Gastrocnemius medialis (tissue), 4 donors: ENCODE results near the gene UMAD1. TPM values are rescaled to one million over a fixed set of nuclear protein-coding genes. Genes with fewer than 3 reads are reported as not detected.

Source experiments
- ATAC-seq, 2 donors: fragments of 150-250 bp; one replicate each; pipeline ENCODE4 v1.9.1; 2016
- DNase-seq, 2 donors: peaks; one replicate each; pipeline ENCODE4 v3.0.0-alpha.2; 2019
- H3K27ac ChIP-seq, 4 donors: fragments of 200-600 bp; sonication (generic); 1 replicate in 1 of 4; 2 replicates in 3 of 4; pipeline ENCODE4 v1.5.1; 2016 to 2018; ENCODE audit warnings: mild to moderate bottlenecking in 2 of 4, moderate library complexity in 1 of 4
- H3K27me3 ChIP-seq, 3 donors: fragments of 200-600 bp; sonication (generic) in 2 of 3; 1 replicate in 1 of 3; 2 replicates in 2 of 3; pipeline versions ENCODE4 v1.5.1 to v1.6.0; 2016 to 2019; ENCODE audit warnings: mild to moderate bottlenecking in 1 of 3, moderate library complexity in 1 of 3
- H3K36me3 ChIP-seq, 2 donors: fragments of 200-600 bp; sonication (generic) in 1 of 2; one replicate each; pipeline ENCODE4 v1.5.1; 2017 to 2018
- H3K4me1 ChIP-seq, 2 donors: fragments of 200-600 bp; sonication (generic) in 1 of 2; one replicate each; pipeline ENCODE4 v1.5.1; 2016 to 2017; ENCODE audit warnings: mild to moderate bottlenecking in 2 of 2
- H3K4me3 ChIP-seq, 4 donors: fragments of 200-600 bp; sonication (generic) in 3 of 4; 1 replicate in 1 of 4; 2 replicates in 3 of 4; pipeline ENCODE4 v1.5.1; 2016 to 2019; ENCODE audit warnings: mild to moderate bottlenecking in 2 of 4
- H3K9me3 ChIP-seq, 3 donors: fragments of 200-600 bp; sonication (generic) in 2 of 3; 1 replicate in 1 of 3; 2 replicates in 2 of 3; pipeline ENCODE4 v1.5.1; 2016 to 2019
- POLR2A ChIP-seq, 2 donors: fragments of 450-650 bp; IDR thresholded peaks; one replicate each; pipeline ENCODE4 v1.6.1; 2017; ENCODE audit warnings: antibody characterized with exemption in 2 of 2, mild to moderate bottlenecking in 2 of 2, moderate library complexity in 2 of 2
- in situ Hi-C, 4 donors: fragments of 200-750 bp; cut with MboI; loops; one replicate each; pipeline versions ENCODE4 v1.15.0 to v1.8.0; 2017; ENCODE audit warnings: low sequenced_read_pairs in 4 of 4
- intact Hi-C: fragments of 100-400 bp; cut with DNase I; formaldehyde crosslinking; loops from one replicate; pipeline ENCODE4 v1.15.1; 2023; ENCODE audit warnings: low total_unique reads
- total RNA-seq, 4 donors: library from RNA; depleted of rRNA; stranded (reverse); fragments of >200 nt; gene quantifications; one replicate each; pipeline versions ENCODE4 v1.1.0 to v1.2.3, GENCODE V29; 2016
- TF ChIP-seq, protein P1 (sequence below), 5 experiments: fragments of 450-650 bp in 3 of 5; fragments of 200-600 bp in 2 of 5; sonication (generic) in 2 of 5; IDR thresholded peaks in 4 of 5; conservative IDR thresholded peaks in 1 of 5; 1 replicate in 4 of 5; 2 replicates in 1 of 5; pipeline ENCODE4 v1.5.1; 2016 to 2019; ENCODE audit warnings: antibody characterized with exemption in 5 of 5, mild to moderate bottlenecking in 3 of 5, moderate library complexity in 3 of 5

UMAD1 gene
- total RNA-seq, 4 donors from 2014 or later: 10.2 to 16.0 (median 11.1) TPM

DNA sequence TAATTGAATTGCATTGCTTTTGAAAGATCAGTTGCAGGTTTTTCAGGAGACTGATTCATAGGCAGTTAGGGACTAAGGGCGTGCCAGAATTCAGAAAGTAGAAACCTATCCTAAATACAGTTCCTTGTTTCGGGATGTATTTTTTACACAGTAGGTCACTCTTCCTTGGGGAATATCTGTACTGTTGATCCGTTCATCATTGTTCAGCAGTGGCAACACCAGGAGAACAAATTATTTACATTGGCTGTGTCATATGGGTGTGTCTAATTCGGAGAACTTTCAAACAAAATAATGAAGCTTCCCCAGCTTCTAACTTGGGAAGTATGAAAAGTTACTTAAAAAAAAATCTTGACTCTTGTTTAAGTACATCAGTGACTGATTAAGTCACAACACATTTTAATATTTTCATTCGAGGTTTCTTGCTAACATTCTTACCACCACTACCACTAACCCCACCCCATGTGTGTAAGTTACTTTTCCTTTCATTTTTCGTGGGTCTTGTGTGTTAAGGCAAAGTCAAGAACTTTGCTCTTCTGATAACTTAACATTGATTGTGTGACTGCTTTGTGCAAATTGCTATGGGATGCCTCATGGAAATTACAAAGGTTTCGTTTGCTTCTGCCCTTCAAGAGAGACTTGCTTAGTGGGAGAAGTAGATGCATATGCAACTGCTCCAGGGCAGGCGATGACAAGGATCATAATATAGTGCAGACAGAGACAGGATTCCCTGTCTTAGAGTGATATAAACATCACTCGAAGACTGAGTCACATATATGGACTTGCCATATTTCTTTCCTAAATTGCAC, 121.6 kb downstream of the UMAD1 start:
- TF ChIP-seq, protein P1, sequence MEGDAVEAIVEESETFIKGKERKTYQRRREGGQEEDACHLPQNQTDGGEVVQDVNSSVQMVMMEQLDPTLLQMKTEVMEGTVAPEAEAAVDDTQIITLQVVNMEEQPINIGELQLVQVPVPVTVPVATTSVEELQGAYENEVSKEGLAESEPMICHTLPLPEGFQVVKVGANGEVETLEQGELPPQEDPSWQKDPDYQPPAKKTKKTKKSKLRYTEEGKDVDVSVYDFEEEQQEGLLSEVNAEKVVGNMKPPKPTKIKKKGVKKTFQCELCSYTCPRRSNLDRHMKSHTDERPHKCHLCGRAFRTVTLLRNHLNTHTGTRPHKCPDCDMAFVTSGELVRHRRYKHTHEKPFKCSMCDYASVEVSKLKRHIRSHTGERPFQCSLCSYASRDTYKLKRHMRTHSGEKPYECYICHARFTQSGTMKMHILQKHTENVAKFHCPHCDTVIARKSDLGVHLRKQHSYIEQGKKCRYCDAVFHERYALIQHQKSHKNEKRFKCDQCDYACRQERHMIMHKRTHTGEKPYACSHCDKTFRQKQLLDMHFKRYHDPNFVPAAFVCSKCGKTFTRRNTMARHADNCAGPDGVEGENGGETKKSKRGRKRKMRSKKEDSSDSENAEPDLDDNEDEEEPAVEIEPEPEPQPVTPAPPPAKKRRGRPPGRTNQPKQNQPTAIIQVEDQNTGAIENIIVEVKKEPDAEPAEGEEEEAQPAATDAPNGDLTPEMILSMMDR (IDR thresholded peaks at IDR 0.05 in 4 of 5, conservative IDR thresholded peaks at IDR 0.05 in 1 of 5): no peak
- TF ChIP-seq POLR2A (IDR thresholded peaks at IDR 0.05): no peak
- in situ Hi-C loops: loop anchor here in 2 of 4 donors (10.0 to 25.0 kb wide), 3 partner anchors 337 to 453 kb away; no protein-coding TSS in a partner anchor
- ATAC-seq: peak; percentile 41 to 45
- no peaks in the 10 kb centered on the region for H3K9me3 ChIP-seq
- peak overlapping the region; percentile 32 to 50 (median 40) for H3K4me3 ChIP-seq
- H3K27me3 ChIP-seq: no peaks in the 10 kb centered on the region
- intact Hi-C loops: loop anchor here (1.0 to 5.0 kb wide), 2 partner anchors 81 to 455 kb away; no protein-coding TSS in a partner anchor
- no peak for DNase-seq
- H3K27ac ChIP-seq: peak overlapping the region; percentile 21 to 70 (median 58)
- H3K36me3 ChIP-seq: no peaks in the 10 kb centered on the region
- peaks cover 9 to 14% of the 10 kb centered on the region in 2 donors for H3K4me1 ChIP-seq

DNA sequence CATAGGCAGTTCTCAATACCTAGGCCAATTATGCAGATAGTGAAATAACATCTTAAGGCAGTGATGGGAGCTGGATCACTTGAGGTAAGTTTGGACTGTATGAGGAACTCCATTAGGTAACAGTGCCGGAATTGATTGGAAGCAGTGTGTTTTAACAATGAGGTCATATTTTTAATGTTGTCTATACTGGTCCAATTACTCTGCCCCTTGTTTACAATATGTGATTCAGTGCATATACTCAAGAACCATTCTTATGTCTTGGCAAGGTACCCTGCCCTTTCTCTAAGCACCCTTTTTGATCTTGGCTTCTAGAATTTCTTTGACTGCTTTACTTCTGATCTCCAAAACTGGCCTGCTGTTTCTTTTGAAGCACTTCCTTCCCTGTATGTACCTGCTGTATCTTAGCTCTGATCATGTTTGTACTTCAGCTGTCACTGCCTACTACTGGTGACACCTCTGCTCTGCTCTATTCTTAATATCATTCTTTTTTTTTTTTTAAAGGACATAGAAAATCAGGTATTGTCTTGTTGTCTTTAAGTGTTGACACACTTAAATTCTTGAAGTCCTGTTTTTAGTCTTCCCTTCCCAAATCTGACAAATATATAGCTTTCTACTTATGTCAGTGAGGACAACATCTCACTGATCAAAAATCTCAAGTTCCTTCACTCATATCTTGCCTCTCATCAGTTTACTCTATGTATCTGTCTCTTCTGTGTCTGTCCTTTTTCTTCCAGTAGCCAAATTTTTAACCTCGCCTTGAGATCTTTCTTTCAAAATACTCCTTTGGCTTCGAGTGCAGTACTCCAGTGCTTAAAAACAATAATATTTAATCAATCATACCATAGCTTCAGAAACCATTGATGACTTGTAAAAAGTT, 124.2 kb downstream of the UMAD1 start:
- intact Hi-C loops: loop anchor here (5.0 kb wide), 1 partner anchor 453 kb away; no protein-coding TSS in a partner anchor
- DNase-seq (no peak), ATAC-seq (no peak)
- in situ Hi-C loops: loop anchor here in 2 of 4 donors (10.0 to 25.0 kb wide), 3 partner anchors 340 to 450 kb away; no protein-coding TSS in a partner anchor
- H3K4me3 ChIP-seq: no peak overlapping the region
- no peak overlapping the region for H3K27ac ChIP-seq
- H3K4me1 ChIP-seq: peaks cover 9 to 14% of the 10 kb centered on the region in 2 donors
- TF ChIP-seq, protein P1 (IDR thresholded peaks at IDR 0.05 in 4 of 5, conservative IDR thresholded peaks at IDR 0.05 in 1 of 5): no peak
- no peak for TF ChIP-seq POLR2A (IDR thresholded peaks at IDR 0.05)
- no peaks in the 10 kb centered on the region for H3K9me3 ChIP-seq
- H3K27me3 ChIP-seq: no peaks in the 10 kb centered on the region
- H3K36me3 ChIP-seq: no peaks in the 10 kb centered on the region

DNA sequence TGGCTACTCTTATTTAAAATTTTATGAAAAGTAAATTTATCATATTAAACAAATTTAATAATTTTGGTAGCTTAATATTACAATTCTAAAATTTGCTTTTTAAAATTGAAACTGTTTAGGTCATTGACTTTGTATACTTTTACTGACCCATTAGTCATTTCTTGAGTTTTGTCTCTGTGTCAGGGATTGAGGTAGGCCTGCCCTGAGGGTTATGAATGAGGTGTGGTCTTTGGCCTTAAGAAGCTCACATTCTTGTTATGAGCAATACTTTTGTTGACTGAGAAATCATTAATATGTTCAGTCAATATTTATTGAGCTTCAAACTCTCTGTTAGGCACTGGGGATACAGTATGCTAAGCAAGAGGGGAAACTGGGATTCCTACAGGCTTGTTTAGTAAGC, 124.9 kb downstream of the UMAD1 start:
- H3K4me3 ChIP-seq: no peak overlapping the region
- intact Hi-C loops: no loop called here
- no peaks in the 10 kb centered on the region for H3K9me3 ChIP-seq
- H3K36me3 ChIP-seq: no peaks in the 10 kb centered on the region
- H3K27me3 ChIP-seq: no peaks in the 10 kb centered on the region
- DNase-seq: no peak
- TF ChIP-seq, protein P1 (IDR thresholded peaks at IDR 0.05 in 4 of 5, conservative IDR thresholded peaks at IDR 0.05 in 1 of 5): no peak
- TF ChIP-seq POLR2A (IDR thresholded peaks at IDR 0.05): no peak
- in situ Hi-C loops: loop anchor here in 2 of 4 donors (10.0 to 25.0 kb wide), 3 partner anchors 341 to 449 kb away; no protein-coding TSS in a partner anchor
- no peak for ATAC-seq
- no peak overlapping the region for H3K27ac ChIP-seq
- peaks cover 9 to 14% of the 10 kb centered on the region in 2 donors for H3K4me1 ChIP-seq

DNA sequence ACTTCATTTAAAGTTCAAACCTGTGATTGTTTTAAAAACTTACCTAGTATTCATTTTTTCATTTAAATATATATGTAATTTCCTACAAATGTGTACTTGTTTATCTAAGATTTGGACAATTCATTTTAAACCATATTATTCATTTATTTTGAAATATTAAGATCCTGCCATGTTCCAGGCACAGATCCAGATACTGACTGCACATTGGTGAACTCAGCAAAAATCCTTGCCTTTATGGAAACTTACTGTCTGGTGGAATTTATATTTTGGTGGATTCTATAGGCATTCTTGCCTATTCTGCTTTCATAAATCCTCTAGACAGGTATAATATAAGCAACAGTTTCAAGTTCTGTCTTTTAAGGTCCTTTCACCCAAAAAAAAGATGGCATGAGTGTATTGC, 126.1 kb downstream of the UMAD1 start:
- TF ChIP-seq, protein P1 (IDR thresholded peaks at IDR 0.05 in 4 of 5, conservative IDR thresholded peaks at IDR 0.05 in 1 of 5): no peak
- no peak for TF ChIP-seq POLR2A (IDR thresholded peaks at IDR 0.05)
- Histone ChIP-seq H3K9me3 (no peaks in the 10 kb centered on the region), H3K27ac (no peak overlapping the region), H3K36me3 (no peaks in the 10 kb centered on the region), H3K4me3 (no peak overlapping the region), H3K27me3 (no peaks in the 10 kb centered on the region), H3K4me1 (peaks cover 6 to 10% of the 10 kb centered on the region in 2 donors)
- no peak for ATAC-seq
- intact Hi-C loops (no loop called here), in situ Hi-C loops (loop anchor here in 2 of 4 donors (10.0 to 25.0 kb wide), 3 partner anchors 342 to 448 kb away; no protein-coding TSS in a partner anchor)
- no peak for DNase-seq
